Gastroesophageal sphincter (tissue), 4 donors: ENCODE data around the gene SEMA4D. TPM values are rescaled to one million over a fixed set of nuclear protein-coding genes. Genes with fewer than 3 reads are reported as not detected.

Source experiments
- ATAC-seq: fragments of 150-250 bp; one replicate; pipeline ENCODE4 v1.9.1; 2016; ENCODE audit warnings: mild to moderate bottlenecking, moderate library complexity
- H3K27ac ChIP-seq, 4 donors: fragments of 200-600 bp; sonication (generic) in 3 of 4; 1 replicate in 3 of 4; 2 replicates in 1 of 4; pipeline ENCODE4 v1.5.1; 2016 to 2019
- H3K27me3 ChIP-seq: fragments of 200-600 bp; sonication (generic); one replicate; pipeline ENCODE4 v1.5.1; 2019
- H3K36me3 ChIP-seq, 2 donors: fragments of 200-600 bp; sonication (generic); one replicate each; pipeline ENCODE4 v1.5.1; 2019; ENCODE audit warnings: control low read depth in 1 of 2
- H3K4me1 ChIP-seq, 3 donors: fragments of 200-600 bp; sonication (generic); 1 replicate in 2 of 3; 2 replicates in 1 of 3; pipeline ENCODE4 v1.5.1; 2016 to 2019; ENCODE audit warnings: control low read depth in 2 of 3
- H3K4me3 ChIP-seq, 2 donors: fragments of 200-600 bp; sonication (generic); one replicate each; pipeline ENCODE4 v1.5.1; 2019; ENCODE audit warnings: mild to moderate bottlenecking in 1 of 2, moderate library complexity in 1 of 2
- H3K9me3 ChIP-seq, 3 donors: fragments of 200-600 bp; sonication (generic); one replicate each; pipeline ENCODE4 v1.5.1; 2017 to 2019; ENCODE audit warnings: control low read depth in 2 of 3
- CTCF ChIP-seq, 4 experiments: fragments of 200-600 bp in 2 of 4; fragments of 450-650 bp in 2 of 4; sonication (generic) in 1 of 4; IDR thresholded peaks; one replicate each; pipeline ENCODE4 v1.5.1; 2017 to 2019; ENCODE audit warnings: antibody characterized with exemption in 4 of 4, mild to moderate bottlenecking in 2 of 4, moderate library complexity in 2 of 4
- EP300 ChIP-seq: sonication (generic); formaldehyde crosslinking; IDR thresholded peaks from one replicate; pipeline ENCODE4 v1.6.1; 2017; ENCODE audit warnings: antibody characterized with exemption, mild to moderate bottlenecking
- POLR2A ChIP-seq, 2 donors: fragments of 450-650 bp; IDR thresholded peaks; one replicate each; pipeline ENCODE4 v1.6.1; 2017; ENCODE audit warnings: antibody characterized with exemption in 2 of 2, mild to moderate bottlenecking in 2 of 2, moderate library complexity in 1 of 2
- POLR2AphosphoS5 ChIP-seq: sonication (generic); formaldehyde crosslinking; IDR thresholded peaks from one replicate; pipeline ENCODE4 v1.6.1; 2017; ENCODE audit warnings: antibody characterized with exemption
- WGBS, 2 donors: methylation state at CpG; one replicate each; pipeline ENCODE4 v1.1.5; 2018; ENCODE audit warnings: low coverage in 1 of 2; 5-methylcytosine and 5-hydroxymethylcytosine counted together
- total RNA-seq, 4 donors: library from RNA; depleted of rRNA; stranded (reverse); fragments of >200 nt; gene quantifications; one replicate each; pipeline ENCODE4 v1.1.0, GENCODE V29; 2016

The SEMA4D gene
- total RNA-seq, 4 donors from 2014 or later = 4.4 to 12.0 (median 6.5) TPM

- Histone ChIP-seq H3K36me3 (no peaks in the 10 kb centered on the region), H3K27me3 (no peaks in the 10 kb centered on the region), H3K27ac (no peak overlapping the region), H3K4me1 (peaks cover 0 to 12% (median 0%) of the 10 kb centered on the region in 3 donors), H3K9me3 (no peaks in the 10 kb centered on the region), H3K4me3 (no peak overlapping the region)
- ATAC-seq = no peak
- TF ChIP-seq POLR2A (IDR thresholded peaks at IDR 0.05) = no peak
- no peak for TF ChIP-seq CTCF (IDR thresholded peaks at IDR 0.05)
- no peak for TF ChIP-seq POLR2AphosphoS5
- WGBS, 2 donors = 69 to 78% methylated on average over 3 to 16 of the region's 16 CpGs
Measured at GRCh38 chr9:89422151-89422975, 75.5 kb downstream of the SEMA4D start.

GRCh38 chr9:89421595-89421994 is 76.3 kb downstream of the SEMA4D start:
- peaks cover 0 to 12% (median 0%) of the 10 kb centered on the region in 3 donors for H3K4me1 ChIP-seq
- H3K9me3 ChIP-seq = no peaks in the 10 kb centered on the region
- H3K36me3 ChIP-seq = no peaks in the 10 kb centered on the region
- H3K27ac ChIP-seq = no peak overlapping the region
- no peak for ATAC-seq
- 88 to 98% methylated on average over 5 of the region's 6 CpGs for WGBS, 2 donors
- H3K27me3 ChIP-seq = no peaks in the 10 kb centered on the region
- no peak overlapping the region for H3K4me3 ChIP-seq
- TF ChIP-seq POLR2A (IDR thresholded peaks at IDR 0.05) = no peak

- no peak for ATAC-seq
- Histone ChIP-seq H3K9me3 (no peaks in the 10 kb centered on the region), H3K36me3 (no peaks in the 10 kb centered on the region), H3K4me3 (no peak overlapping the region), H3K27me3 (no peaks in the 10 kb centered on the region), H3K27ac (no peak overlapping the region), H3K4me1 (peaks cover 0 to 5% (median 0%) of the 10 kb centered on the region in 3 donors)
- TF ChIP-seq EP300 (no peak), POLR2A (IDR thresholded peaks at IDR 0.05) (no peak), CTCF (IDR thresholded peaks at IDR 0.05) (no peak), POLR2AphosphoS5 (no peak)
- 93% methylated on average over 3 to 6 of the region's 9 CpGs for WGBS, 2 donors
Measured at GRCh38 chr9:89420397-89421178, 77.3 kb downstream of the SEMA4D start.

- no peaks in the 10 kb centered on the region for H3K36me3 ChIP-seq
- no peak overlapping the region for H3K4me3 ChIP-seq
- peaks cover 0 to 5% (median 0%) of the 10 kb centered on the region in 3 donors for H3K4me1 ChIP-seq
- H3K9me3 ChIP-seq = no peaks in the 10 kb centered on the region
- TF ChIP-seq CTCF (IDR thresholded peaks at IDR 0.05) = no peak
- no peak for TF ChIP-seq POLR2AphosphoS5
- TF ChIP-seq POLR2A (IDR thresholded peaks at IDR 0.05) = no peak
- no peak for TF ChIP-seq EP300
- no peak overlapping the region for H3K27ac ChIP-seq
- ATAC-seq = no peak
- no peaks in the 10 kb centered on the region for H3K27me3 ChIP-seq
- 83 to 95% methylated on average over 4 to 6 of the region's 6 CpGs for WGBS, 2 donors
Measured at GRCh38 chr9:89419978-89420394, 77.9 kb downstream of the SEMA4D start.

GRCh38 chr9:89418882-89419640 is 78.9 kb downstream of the SEMA4D start:
- H3K27ac ChIP-seq = no peak overlapping the region
- H3K4me1 ChIP-seq = peaks cover 0 to 5% (median 0%) of the 10 kb centered on the region in 3 donors
- TF ChIP-seq EP300 (no peak), CTCF (IDR thresholded peaks at IDR 0.05) (no peak), POLR2AphosphoS5 (no peak), POLR2A (IDR thresholded peaks at IDR 0.05) (no peak)
- H3K27me3 ChIP-seq = no peaks in the 10 kb centered on the region
- ATAC-seq = no peak
- no peaks in the 10 kb centered on the region for H3K36me3 ChIP-seq
- no peak overlapping the region for H3K4me3 ChIP-seq
- 56 to 61% methylated on average over 5 to 8 of the region's 21 CpGs for WGBS, 2 donors
- H3K9me3 ChIP-seq = no peaks in the 10 kb centered on the region
